Epithelial cell of esophagus (primary cell): Measurements from ENCODE around the gene BCL11B.

Source experiments
- DNase-seq: peaks from one replicate; pipeline ENCODE4 v3.0.0; 2010; ENCODE audit warnings: low read depth
- H3K4me3 ChIP-seq: 2 replicates; pipeline ENCODE4 v1.5.1; 2011; ENCODE audit warnings: mild to moderate bottlenecking, low read length, control low read depth
- TF ChIP-seq, protein P1 (sequence below): IDR thresholded peaks from 2 replicates; pipeline ENCODE4 v1.5.1; 2011; ENCODE audit warnings: low read depth, mild to moderate bottlenecking, low read length, control low read depth, inconsistent platforms; ENCODE audit not compliant: insufficient read depth; ENCODE audit errors: missing control alignments

BCL11B gene

DNA sequence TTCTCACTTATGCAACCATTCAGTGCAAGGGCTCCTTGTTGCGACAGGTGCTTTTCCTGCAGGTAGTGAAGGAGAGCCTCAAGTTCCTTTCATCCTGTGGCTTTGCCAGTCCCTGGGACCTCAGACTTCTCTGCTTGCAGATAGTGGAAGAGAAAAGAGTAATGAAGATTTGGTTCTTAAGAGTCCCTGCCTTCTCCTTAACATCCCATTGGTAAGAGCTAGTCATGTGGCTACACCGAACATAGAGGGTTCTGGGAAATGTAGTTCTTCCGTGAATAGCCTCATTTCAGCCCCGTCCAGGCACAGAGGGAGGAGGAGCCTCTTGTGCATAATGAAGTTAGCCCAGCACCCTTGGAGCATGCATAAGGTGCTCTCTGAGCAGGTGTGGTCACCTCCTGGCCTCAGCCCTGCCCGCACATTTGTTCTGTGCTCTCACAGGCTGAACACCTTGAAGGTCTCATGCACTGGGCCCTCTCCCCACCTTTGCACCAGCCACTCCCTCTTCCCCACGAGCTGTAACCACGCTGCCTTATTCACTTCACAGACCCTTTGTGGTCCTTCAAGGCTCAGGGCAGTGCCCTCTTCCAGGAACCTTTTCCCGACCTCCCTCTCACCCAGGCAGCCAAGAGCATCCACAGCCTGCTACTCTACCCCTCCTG, 134.0 kb downstream of the BCL11B start:
- H3K4me3 ChIP-seq: no peak overlapping the region
- DNase-seq: no peak

DNA sequence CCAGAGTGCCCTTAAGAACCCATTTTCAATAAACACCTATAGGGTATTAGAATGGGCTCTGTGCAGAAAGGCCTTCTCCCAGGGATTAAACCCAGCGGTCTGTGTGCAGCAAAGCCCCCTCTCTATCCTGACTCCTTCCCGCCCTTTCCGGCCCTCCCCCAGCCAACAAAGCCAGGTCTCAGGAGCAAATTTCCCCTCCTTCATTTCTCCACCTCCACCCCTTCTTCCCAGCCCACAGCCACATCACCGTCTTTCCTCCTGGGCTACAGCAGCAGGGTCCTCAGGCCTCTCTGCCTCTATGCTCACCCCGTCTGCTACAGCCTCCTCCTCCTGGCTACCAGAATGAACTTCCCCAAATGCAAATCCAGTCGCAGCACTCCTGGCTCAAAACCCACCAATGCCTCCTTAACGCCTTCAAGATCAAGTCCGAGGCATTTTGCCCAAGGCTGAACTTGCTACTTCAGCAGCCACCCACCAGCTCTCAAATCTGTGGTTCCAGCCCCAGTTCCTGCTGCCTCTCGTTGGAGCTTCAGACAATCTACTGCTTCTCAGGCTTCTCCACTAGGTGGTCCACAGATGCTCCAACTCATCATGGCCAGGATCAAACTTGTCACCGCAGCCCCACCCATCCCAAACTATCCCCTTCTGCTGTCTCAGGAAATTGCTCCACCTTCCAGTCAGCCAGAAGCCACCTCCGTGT, 134.8 kb downstream of the BCL11B start:
- TF ChIP-seq, protein P1, sequence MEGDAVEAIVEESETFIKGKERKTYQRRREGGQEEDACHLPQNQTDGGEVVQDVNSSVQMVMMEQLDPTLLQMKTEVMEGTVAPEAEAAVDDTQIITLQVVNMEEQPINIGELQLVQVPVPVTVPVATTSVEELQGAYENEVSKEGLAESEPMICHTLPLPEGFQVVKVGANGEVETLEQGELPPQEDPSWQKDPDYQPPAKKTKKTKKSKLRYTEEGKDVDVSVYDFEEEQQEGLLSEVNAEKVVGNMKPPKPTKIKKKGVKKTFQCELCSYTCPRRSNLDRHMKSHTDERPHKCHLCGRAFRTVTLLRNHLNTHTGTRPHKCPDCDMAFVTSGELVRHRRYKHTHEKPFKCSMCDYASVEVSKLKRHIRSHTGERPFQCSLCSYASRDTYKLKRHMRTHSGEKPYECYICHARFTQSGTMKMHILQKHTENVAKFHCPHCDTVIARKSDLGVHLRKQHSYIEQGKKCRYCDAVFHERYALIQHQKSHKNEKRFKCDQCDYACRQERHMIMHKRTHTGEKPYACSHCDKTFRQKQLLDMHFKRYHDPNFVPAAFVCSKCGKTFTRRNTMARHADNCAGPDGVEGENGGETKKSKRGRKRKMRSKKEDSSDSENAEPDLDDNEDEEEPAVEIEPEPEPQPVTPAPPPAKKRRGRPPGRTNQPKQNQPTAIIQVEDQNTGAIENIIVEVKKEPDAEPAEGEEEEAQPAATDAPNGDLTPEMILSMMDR: no peak
- no peak for DNase-seq
- no peak overlapping the region for H3K4me3 ChIP-seq

More for the DNA sequence above, 134.0 kb downstream of the BCL11B start:
- TF ChIP-seq, protein P1: no peak

DNA sequence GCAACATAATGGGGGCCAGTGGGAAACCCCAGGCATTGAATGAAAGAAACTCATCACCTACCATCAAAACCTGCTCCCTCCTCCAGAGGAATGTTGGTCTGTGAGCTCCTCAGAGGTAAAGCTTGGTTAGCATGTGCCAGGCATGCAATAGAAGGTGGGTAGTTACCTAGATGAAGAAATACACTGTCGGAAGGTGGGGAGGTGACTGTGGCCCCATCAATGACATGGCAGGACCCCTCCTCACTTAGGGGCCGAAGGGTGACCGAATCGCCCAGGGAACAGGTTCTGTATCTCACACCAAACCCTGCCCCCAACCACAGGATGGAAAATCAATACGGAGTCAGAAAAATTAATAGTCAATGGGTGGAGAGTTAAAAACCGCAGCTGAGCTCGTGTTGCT, 135.6 kb downstream of the BCL11B start:
- TF ChIP-seq, protein P1: no peak
- H3K4me3 ChIP-seq: no peak overlapping the region
- no peak for DNase-seq

DNA sequence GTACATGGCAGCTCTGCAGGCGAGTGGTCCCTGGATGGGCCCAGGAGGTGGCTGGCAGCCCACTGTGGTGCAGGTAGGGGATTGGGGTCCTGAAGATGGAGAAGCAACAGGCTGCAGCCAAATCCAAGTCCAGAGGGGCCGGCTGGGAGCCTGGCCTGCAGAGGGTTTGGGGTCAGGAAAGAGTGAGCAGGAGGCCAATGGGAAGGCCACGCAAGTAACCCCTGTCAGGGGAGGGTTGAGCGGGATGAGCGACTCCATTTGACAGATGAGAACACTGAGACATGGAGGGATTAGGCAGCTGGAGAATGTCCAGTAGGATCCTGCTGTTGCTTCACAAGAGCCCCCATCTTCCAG, 136.0 kb downstream of the BCL11B start:
- no peak overlapping the region for H3K4me3 ChIP-seq
- TF ChIP-seq, protein P1: no peak
- DNase-seq: no peak

DNA sequence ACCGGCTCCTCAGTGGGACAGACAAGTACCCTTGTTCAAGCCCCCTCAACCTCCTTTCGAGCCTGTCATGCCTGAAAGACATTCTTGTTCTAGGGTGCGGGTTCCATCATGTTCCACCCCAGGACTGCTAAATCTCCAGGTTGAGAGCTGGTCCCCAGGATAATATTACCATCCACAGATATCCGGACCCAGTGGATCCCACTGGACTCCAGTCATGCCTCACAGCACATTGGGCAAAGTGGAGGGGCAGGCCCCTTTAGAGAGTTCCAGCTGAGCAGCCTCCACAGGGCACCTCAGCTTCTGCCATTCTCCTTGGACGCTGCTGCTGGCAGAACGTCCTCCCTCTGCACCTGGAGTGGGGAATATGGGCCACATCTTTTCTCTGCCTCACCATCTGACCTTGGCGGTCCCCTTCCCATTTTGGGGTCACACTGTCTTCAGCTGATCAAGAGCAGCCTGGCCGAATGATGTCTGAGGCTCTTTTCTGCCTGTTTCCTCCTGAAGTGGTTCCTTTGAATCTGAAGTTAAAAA, 137.4 kb downstream of the BCL11B start:
- DNase-seq: no peak
- TF ChIP-seq, protein P1: no peak
- H3K4me3 ChIP-seq: no peak overlapping the region

DNA sequence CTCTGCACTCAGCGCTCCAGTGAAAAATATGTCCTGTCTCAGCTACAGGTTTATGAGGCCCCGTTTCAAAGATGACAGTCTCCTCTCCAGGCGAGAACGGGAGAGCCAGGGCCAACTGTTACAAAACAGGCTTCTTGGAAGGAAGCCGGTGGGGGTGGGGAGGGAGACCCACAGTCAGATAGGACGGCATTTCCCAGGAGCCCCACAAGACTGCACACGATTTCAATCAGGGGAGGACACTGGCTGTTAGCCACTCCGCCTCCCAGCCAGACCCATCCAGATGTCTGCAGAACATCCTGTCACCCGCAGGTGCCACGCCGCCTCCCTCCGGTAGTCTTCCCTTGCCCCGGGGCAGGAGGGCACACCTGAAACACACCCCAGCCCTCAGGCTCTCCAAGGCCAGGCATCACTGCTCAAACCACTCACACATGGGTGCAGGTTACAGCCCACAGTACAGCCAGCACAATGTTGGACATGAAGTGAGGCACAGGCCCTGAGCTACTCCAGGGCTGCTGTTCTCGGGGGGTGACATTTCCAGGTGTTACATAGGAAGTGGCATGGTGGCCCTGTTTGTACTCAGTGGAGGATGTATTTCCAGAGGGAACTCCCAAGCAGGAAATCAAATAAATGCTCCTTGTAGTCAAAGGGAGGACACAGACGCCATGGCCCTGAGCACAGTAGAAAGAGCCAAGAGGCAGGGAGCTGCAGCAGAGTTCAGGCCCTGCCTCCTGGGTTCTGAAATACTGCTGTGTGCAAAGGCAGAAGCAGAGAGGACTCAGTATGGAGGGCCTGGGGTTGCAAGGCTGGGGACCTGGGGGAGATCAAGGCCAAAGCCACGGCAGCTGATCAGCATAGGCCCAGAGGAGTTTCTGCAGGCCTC, 138.1 kb downstream of the BCL11B start:
- peak; percentile 42 for DNase-seq
- TF ChIP-seq, protein P1: no peak
- no peak overlapping the region for H3K4me3 ChIP-seq
